GM12878 (cell line): ENCODE results near the gene FAF1. TPM values are rescaled to one million over a fixed set of nuclear protein-coding genes. Genes with fewer than 3 reads are reported as not detected.

ENCODE experiments used
- ATAC-seq: fragments of 200-7000 bp; cut with Tn5 transposase; 3 replicates; pipeline ENCODE4 v1.9.1; 2020; ENCODE audit warnings: mild to moderate bottlenecking, moderate library complexity
- BruUV-seq: library from RNA; stranded (reverse); fragments of 400-500 nt; replicated peaks from 2 replicates; lab custom pipeline; 2021; lab: Mats Ljungman, UMichigan
- CTCF ChIA-PET: fragments of 300-600 bp; sonication (Branson Sonifier 250); formaldehyde crosslinking; extraction: SDS; loops from one replicate; lab custom pipeline; 2021; ENCODE audit warnings: inconsistent platforms; lab: Yijun Ruan, JAX
- POLR2A ChIA-PET: fragments of 350-600 bp; formaldehyde crosslinking; extraction: SDS; loops from one replicate; lab custom pipeline; 2021; ENCODE audit warnings: inconsistent platforms; lab: Charles Lee
- RAD21 ChIA-PET: fragments of 300-600 bp; sonication (Branson Sonifier 250); formaldehyde crosslinking; loops from one replicate; lab custom pipeline; 2023; ENCODE audit warnings: antibody characterized with exemption; ENCODE audit not compliant: unreplicated experiment; lab: Charles Lee
- SMC1A ChIA-PET: fragments of 300-600 bp; sonication (Branson Sonifier 250); formaldehyde crosslinking; loops from one replicate; lab custom pipeline; 2023; ENCODE audit not compliant: unreplicated experiment, uncharacterized antibody; lab: Charles Lee
- DNase-seq: peaks from one replicate; pipeline ENCODE4 v3.0.0-alpha.2; 2011; ENCODE audit warnings: low read depth, low spot score
- FAIRE-seq: peaks from 3 replicates; lab custom pipeline; 2011; peaks lifted over from hg19 to GRCh38; lab: Jason Lieb, UNC
- H2AFZ ChIP-seq: 2 replicates; pipeline ENCODE4 v1.6.0; 2011; ENCODE audit warnings: low read depth, low read length, control low read depth; ENCODE audit not compliant: control insufficient read depth
- H3K27ac ChIP-seq: 2 replicates; pipeline ENCODE4 v1.5.1; 2011; ENCODE audit warnings: control low read depth; ENCODE audit not compliant: control insufficient read depth, insufficient read depth
- H3K27me3 ChIP-seq, 2 experiments: replicated peaks in 1 of 2; 2 replicates each; pipeline versions ENCODE4 v1.6.0 to v1.6.1; 2011; ENCODE audit warnings: low read length in 1 of 2; ENCODE audit not compliant: control insufficient read depth in 2 of 2, insufficient read depth in 2 of 2
- H3K36me3 ChIP-seq, 2 experiments: 2 replicates each; pipeline ENCODE4 v1.5.1; 2011; ENCODE audit warnings: low read length in 1 of 2; ENCODE audit not compliant: control insufficient read depth in 2 of 2, insufficient read depth in 2 of 2
- H3K4me1 ChIP-seq: 2 replicates; pipeline ENCODE4 v1.6.1; 2011; ENCODE audit warnings: mild to moderate bottlenecking, low read length, moderate library complexity, mixed read lengths; ENCODE audit not compliant: control insufficient read depth, insufficient read depth
- H3K4me2 ChIP-seq: 2 replicates; pipeline ENCODE4 v1.6.0; 2011; ENCODE audit warnings: control low read depth; ENCODE audit not compliant: control insufficient read depth, insufficient read depth
- H3K4me3 ChIP-seq: fragments of 200-600 bp; sonication (generic); 2 replicates; pipeline ENCODE4 v1.5.1; 2016
- H3K79me2 ChIP-seq: 2 replicates; pipeline ENCODE4 v1.6.0; 2011; ENCODE audit warnings: low read length; ENCODE audit not compliant: control insufficient read depth, insufficient read depth
- H3K9ac ChIP-seq: 2 replicates; pipeline ENCODE4 v1.8.0; 2011; ENCODE audit warnings: low read length, control low read depth, mixed read lengths; ENCODE audit not compliant: control insufficient read depth, insufficient read depth
- H3K9me3 ChIP-seq: replicated peaks from 3 replicates; pipeline ENCODE4 v1.5.1; 2011; ENCODE audit warnings: mild to moderate bottlenecking, low read length; ENCODE audit not compliant: control insufficient read depth, insufficient read depth
- H4K20me1 ChIP-seq: 2 replicates; pipeline ENCODE4 v1.6.0; 2011; ENCODE audit not compliant: control insufficient read depth, insufficient read depth
- BMI1 ChIP-seq: fragments of 450-650 bp; IDR thresholded peaks from 2 replicates; pipeline ENCODE4 v1.6.1; 2016; ENCODE audit warnings: mild to moderate bottlenecking, moderate library complexity, borderline replicate concordance
- CHD4 ChIP-seq: fragments of 200-600 bp; sonication (generic); IDR thresholded peaks from 2 replicates; pipeline ENCODE4 v1.6.1; 2016; ENCODE audit warnings: mild to moderate bottlenecking
- CREB1 ChIP-seq: IDR thresholded peaks from 2 replicates; pipeline ENCODE4 v1.6.1; 2012; ENCODE audit warnings: low read depth, mild to moderate bottlenecking, inconsistent platforms
- EED ChIP-seq: sonication (generic); IDR thresholded peaks from 2 replicates; pipeline ENCODE4 v1.6.1; 2016; ENCODE audit warnings: antibody characterized with exemption, low read depth
- HDGF ChIP-seq: fragments of 450-650 bp; IDR thresholded peaks from 2 replicates; pipeline ENCODE4 v1.6.1; 2016; ENCODE audit warnings: antibody characterized with exemption
- IKZF1 ChIP-seq: fragments of 450-650 bp; conservative IDR thresholded peaks from 2 replicates; pipeline ENCODE4 v1.6.1; 2017; ENCODE audit warnings: antibody characterized with exemption, mild to moderate bottlenecking
- MYC ChIP-seq: IDR thresholded peaks from 2 replicates; pipeline ENCODE4 v1.6.1; 2011; ENCODE audit warnings: mild to moderate bottlenecking, low read length, moderate library complexity, inconsistent platforms; ENCODE audit not compliant: insufficient read depth, insufficient replicate concordance, insufficient read length, severe bottlenecking
- NRF1 ChIP-seq: conservative IDR thresholded peaks from 2 replicates; pipeline ENCODE4 v1.6.1; 2011; ENCODE audit warnings: mild to moderate bottlenecking, low read depth, low read length, improper control_type of control experiment
- TARDBP ChIP-seq: IDR thresholded peaks from 2 replicates; pipeline ENCODE4 v1.6.1; 2016; ENCODE audit warnings: borderline replicate concordance
- TBL1XR1 ChIP-seq: IDR thresholded peaks from 2 replicates; pipeline ENCODE4 v1.6.1; 2012; ENCODE audit warnings: low read depth, low read length, improper control_type of control experiment
- WGBS: methylation state at CpG from one replicate; pipeline ENCODE4 v1.1.6; 2016; ENCODE audit warnings: low lambda C conversion rate; ENCODE audit not compliant: insufficient replicate concordance, insufficient coverage; ENCODE audit errors: missing lambda C conversion rate; 5-methylcytosine and 5-hydroxymethylcytosine counted together
- in situ Hi-C: fragments of 300-500 bp; cut with MboI; formaldehyde crosslinking; loops from 9 replicates; pipeline ENCODE4 v1.14.3; 2018; ENCODE audit warnings: mixed read lengths
- intact Hi-C: fragments of 100-400 bp; cut with micrococcal nuclease; formaldehyde crosslinking; loops from one replicate; pipeline ENCODE4 v1.14.2; 2022; ENCODE audit not compliant: unreplicated experiment
- polyA plus RNA-seq, 11 experiments: library from polyadenylated mRNA; depleted of rRNA in 4 of 11; unstranded in 6 of 11; stranded (reverse) in 5 of 11; fragments of >200 nt; fragmentation: Nextera tagmentation in 4 of 11; fragmentation: Illumina TruSeq in 1 of 11; extraction: Ambion mirVana in 4 of 11; extraction: Trizol in 1 of 11; gene quantifications; 1 replicate in 1 of 11; 2 replicates in 10 of 11; pipeline versions ENCODE4 v1.2.1 to v1.2.3, GENCODE V29; 2011 to 2016; ENCODE audit warnings: inconsistent platforms in 2 of 11, missing spikeins in 2 of 11, low read depth in 1 of 11
- total RNA-seq, 4 experiments: library from RNA; depleted of rRNA in 3 of 4; stranded (reverse); fragments of >200 nt in 3 of 4; fragmentation: Illumina TruSeq in 1 of 4; extraction: Trizol in 1 of 4; gene quantifications; 2 replicates each; pipeline versions ENCODE4 v1.2.1 to v1.2.3, GENCODE V29; 2013 to 2021
- TF ChIP-seq, protein P1 (sequence below): fragments of 450-650 bp; formaldehyde crosslinking; IDR thresholded peaks from 2 replicates; pipeline ENCODE4 v1.4.0; 2022; ENCODE audit warnings: mild to moderate bottlenecking, moderate library complexity
- TF ChIP-seq, protein P2 (sequence below): fragments of 450-650 bp; IDR thresholded peaks from 2 replicates; pipeline ENCODE4 v1.6.1; 2017; ENCODE audit warnings: mild to moderate bottlenecking
- TF ChIP-seq, protein P3 (sequence below): fragments of 450-650 bp; IDR thresholded peaks from 2 replicates; pipeline ENCODE4 v1.6.1; 2017; ENCODE audit warnings: mild to moderate bottlenecking, moderate library complexity
- TF ChIP-seq, protein P4 (sequence below): fragments of 450-650 bp; IDR thresholded peaks from 2 replicates; pipeline ENCODE4 v1.6.1; 2016; ENCODE audit warnings: mild to moderate bottlenecking

FAF1 gene
- total and polyA plus RNA-seq, 10 of the 15 experiments (the other 5 are each of a cell fraction or from before 2014, with no cell fraction given) = 8.6 to 54.5 (median 23.7) TPM

DNA sequence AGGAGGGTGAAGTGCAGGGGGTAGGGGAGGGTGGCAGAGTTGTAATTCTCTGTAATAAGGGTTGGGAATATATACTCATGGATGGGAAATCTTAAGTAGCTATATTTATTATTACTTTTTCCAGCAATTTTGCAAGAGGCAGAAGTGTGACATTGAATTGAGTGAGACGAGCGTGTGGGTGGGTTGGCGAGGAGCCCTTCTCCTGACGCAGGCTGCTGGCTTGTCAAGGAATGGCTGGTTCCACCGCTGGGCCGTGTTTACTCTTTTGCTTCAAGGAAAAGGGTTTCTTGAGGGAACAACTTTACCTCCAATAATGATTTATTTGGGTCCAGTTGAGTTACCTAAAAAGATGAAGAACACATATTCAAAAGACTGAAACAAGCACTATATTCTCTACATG lies 518.9 kb downstream of the FAF1 start:
- Histone ChIP-seq H3K79me2 (no peaks in the 10 kb centered on the region), H4K20me1 (no peaks in the 10 kb centered on the region), H3K9ac (no peak overlapping the region), H3K36me3 (peaks cover 1 to 4% of the 10 kb centered on the region in 2 experiments; a peak in 3 of 4 replicates), H3K27me3 (no peaks in the 10 kb centered on the region), H3K4me2 (no peak overlapping the region), H3K4me1 (no peaks in the 10 kb centered on the region), H2AFZ (no peak overlapping the region), H3K4me3 (no peak overlapping the region), H3K27ac (no peak overlapping the region), H3K9me3 (no peaks in the 10 kb centered on the region)
- 90% methylated on average over 6 of the region's 6 CpGs for WGBS
- no TSS peak for BruUV-seq
- POLR2A ChIA-PET = no interaction called here
- no peak for ATAC-seq
- TF ChIP-seq, protein P1, sequence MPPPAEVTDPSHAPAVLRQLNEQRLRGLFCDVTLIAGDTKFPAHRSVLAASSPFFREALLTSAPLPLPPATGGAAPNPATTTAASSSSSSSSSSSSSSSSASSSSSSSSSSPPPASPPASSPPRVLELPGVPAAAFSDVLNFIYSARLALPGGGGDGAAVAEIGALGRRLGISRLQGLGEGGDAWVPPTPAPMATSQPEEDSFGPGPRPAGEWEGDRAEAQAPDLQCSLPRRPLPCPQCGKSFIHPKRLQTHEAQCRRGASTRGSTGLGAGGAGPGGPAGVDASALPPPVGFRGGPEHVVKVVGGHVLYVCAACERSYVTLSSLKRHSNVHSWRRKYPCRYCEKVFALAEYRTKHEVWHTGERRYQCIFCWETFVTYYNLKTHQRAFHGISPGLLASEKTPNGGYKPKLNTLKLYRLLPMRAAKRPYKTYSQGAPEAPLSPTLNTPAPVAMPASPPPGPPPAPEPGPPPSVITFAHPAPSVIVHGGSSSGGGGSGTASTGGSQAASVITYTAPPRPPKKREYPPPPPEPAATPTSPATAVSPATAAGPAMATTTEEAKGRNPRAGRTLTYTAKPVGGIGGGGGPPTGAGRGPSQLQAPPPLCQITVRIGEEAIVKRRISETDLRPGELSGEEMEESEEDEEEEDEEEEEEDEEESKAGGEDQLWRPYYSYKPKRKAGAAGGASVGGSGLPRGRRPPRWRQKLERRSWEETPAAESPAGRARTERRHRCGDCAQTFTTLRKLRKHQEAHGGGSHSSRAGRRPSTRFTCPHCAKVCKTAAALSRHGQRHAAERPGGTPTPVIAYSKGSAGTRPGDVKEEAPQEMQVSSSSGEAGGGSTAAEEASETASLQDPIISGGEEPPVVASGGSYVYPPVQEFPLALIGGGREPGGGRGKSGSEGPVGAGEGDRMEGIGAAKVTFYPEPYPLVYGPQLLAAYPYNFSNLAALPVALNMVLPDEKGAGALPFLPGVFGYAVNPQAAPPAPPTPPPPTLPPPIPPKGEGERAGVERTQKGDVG (CRISPR knock-in tag) = no peak
- TF ChIP-seq, protein P2, sequence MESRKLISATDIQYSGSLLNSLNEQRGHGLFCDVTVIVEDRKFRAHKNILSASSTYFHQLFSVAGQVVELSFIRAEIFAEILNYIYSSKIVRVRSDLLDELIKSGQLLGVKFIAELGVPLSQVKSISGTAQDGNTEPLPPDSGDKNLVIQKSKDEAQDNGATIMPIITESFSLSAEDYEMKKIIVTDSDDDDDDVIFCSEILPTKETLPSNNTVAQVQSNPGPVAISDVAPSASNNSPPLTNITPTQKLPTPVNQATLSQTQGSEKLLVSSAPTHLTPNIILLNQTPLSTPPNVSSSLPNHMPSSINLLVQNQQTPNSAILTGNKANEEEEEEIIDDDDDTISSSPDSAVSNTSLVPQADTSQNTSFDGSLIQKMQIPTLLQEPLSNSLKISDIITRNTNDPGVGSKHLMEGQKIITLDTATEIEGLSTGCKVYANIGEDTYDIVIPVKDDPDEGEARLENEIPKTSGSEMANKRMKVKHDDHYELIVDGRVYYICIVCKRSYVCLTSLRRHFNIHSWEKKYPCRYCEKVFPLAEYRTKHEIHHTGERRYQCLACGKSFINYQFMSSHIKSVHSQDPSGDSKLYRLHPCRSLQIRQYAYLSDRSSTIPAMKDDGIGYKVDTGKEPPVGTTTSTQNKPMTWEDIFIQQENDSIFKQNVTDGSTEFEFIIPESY = no peak
- TF ChIP-seq IKZF1 (no peak), TBL1XR1 (no peak), CREB1 (no peak), HDGF (no peak), CHD4 (no peak), NRF1 (no peak), BMI1 (no peak), TARDBP (no peak), MYC (no peak), EED (no peak)
- TF ChIP-seq, protein P3, sequence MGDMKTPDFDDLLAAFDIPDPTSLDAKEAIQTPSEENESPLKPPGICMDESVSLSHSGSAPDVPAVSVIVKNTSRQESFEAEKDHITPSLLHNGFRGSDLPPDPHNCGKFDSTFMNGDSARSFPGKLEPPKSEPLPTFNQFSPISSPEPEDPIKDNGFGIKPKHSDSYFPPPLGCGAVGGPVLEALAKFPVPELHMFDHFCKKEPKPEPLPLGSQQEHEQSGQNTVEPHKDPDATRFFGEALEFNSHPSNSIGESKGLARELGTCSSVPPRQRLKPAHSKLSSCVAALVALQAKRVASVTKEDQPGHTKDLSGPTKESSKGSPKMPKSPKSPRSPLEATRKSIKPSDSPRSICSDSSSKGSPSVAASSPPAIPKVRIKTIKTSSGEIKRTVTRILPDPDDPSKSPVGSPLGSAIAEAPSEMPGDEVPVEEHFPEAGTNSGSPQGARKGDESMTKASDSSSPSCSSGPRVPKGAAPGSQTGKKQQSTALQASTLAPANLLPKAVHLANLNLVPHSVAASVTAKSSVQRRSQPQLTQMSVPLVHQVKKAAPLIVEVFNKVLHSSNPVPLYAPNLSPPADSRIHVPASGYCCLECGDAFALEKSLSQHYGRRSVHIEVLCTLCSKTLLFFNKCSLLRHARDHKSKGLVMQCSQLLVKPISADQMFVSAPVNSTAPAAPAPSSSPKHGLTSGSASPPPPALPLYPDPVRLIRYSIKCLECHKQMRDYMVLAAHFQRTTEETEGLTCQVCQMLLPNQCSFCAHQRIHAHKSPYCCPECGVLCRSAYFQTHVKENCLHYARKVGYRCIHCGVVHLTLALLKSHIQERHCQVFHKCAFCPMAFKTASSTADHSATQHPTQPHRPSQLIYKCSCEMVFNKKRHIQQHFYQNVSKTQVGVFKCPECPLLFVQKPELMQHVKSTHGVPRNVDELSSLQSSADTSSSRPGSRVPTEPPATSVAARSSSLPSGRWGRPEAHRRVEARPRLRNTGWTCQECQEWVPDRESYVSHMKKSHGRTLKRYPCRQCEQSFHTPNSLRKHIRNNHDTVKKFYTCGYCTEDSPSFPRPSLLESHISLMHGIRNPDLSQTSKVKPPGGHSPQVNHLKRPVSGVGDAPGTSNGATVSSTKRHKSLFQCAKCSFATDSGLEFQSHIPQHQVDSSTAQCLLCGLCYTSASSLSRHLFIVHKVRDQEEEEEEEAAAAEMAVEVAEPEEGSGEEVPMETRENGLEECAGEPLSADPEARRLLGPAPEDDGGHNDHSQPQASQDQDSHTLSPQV = no peak
- TF ChIP-seq, protein P4, sequence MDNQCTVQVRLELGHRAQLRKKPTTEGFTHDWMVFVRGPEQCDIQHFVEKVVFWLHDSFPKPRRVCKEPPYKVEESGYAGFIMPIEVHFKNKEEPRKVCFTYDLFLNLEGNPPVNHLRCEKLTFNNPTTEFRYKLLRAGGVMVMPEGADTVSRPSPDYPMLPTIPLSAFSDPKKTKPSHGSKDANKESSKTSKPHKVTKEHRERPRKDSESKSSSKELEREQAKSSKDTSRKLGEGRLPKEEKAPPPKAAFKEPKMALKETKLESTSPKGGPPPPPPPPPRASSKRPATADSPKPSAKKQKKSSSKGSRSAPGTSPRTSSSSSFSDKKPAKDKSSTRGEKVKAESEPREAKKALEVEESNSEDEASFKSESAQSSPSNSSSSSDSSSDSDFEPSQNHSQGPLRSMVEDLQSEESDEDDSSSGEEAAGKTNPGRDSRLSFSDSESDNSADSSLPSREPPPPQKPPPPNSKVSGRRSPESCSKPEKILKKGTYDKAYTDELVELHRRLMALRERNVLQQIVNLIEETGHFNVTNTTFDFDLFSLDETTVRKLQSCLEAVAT = no peak
- RAD21 ChIA-PET = no interaction called here
- SMC1A ChIA-PET = no interaction called here
- CTCF ChIA-PET = interaction anchor here (1.3 kb wide), 1 partner anchor 9 kb away, joined by 3 read pairs; no protein-coding TSS in a partner anchor
- no peak for DNase-seq
- intact Hi-C loops (no loop called here), in situ Hi-C loops (no loop called here)
- no peak for FAIRE-seq
